ENCODE results near the gene TCERG1L.
"Not testable (repeated sequence)": the region's sequence is repeated elsewhere in the genome, so short reads cannot be mapped to it uniquely, and the experiment has no call there.

The TCERG1L gene

GRCh38 chr10:131246775-131247174, 64.7 kb downstream of the TCERG1L start:
- no peak for DNase-seq

DNA sequence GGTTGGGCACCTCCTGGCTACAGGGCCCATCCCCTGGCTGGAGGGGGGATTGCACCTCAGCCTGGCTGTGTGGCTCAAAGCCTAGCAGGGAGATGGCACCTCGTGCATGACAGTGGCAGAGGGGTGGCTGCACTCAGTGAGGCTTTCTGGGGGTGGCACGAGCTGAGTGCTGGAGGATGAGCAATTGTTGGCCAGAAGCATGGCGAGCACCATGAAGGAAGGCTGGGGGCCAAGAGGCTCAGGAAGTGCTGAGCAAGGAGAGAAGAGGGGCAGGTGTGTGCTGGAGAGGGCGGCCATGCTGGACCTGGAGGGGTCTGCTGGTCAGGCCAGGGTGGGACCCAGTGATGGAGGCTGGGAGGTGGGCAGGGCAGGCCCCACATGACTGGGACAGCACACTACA, 65.4 kb downstream of the TCERG1L start:
- no peak for DNase-seq

- DNase-seq: no peak
Measured at GRCh38 chr10:131245475-131246059, 66.0 kb downstream of the TCERG1L start.

DNA sequence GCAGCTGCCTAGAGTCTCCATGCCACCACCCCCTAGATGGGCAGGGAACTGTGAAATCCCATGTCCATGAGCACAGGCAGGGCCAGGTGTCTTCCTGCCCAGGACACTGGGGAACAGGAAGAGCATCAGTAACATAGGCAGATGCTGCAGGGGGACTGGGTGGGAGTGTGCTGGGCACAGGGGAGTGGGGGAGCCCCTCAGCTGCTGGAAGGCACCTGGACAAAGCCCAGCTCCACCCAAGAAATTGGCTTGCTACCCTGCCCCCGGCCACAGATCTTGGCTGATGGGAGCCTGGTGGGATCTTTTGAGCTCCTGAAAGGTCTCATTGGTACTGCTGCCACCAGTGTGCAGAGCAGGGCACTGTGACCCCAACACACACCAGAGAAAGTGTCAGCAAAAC, 66.7 kb downstream of the TCERG1L start:
- no peak for DNase-seq

GRCh38 chr10:131243076-131243475, 68.4 kb downstream of the TCERG1L start:
- DNase-seq: no peak

DNA sequence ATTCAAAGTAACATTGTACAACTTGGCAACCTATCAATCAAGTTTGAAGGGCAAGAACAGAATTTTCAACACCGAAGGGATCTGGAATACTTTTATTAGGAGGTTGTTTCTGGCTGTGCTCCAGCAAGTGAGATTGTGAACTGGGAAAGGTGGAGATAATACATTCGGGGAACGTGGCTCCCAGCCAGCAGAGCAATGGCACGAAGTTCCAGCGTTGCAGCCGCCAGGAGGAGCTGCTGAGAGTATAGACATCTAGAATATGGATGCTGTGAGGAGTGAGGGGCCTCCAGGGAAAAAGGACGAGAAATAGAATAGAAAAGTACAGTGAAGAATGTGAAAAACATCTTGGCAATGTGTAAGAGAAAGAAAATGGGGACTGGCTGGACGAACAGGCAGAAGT, 69.5 kb downstream of the TCERG1L start:
- no peak for DNase-seq

DNA sequence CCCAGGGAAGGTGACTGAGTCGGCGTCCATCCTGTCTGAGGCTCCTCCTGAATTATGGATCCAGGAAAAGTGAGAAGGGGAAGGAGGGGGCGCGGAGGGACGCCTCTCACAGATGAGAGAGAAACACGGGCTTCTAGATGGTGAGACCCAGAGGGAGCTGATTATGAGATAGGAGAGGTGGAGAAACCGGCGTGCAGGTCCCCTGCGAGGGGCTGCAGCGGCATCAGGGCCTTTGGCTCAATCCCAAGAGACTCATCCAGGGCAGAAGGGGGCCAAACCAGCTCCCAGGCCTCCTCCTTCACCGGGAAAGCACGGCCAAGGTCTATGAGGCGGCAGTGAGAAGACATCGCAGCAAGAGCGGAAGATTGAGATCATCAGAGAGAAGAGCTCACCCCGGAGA, 70.8 kb downstream of the TCERG1L start:
- no peak for DNase-seq

GRCh38 chr10:131239926-131240325, 71.6 kb downstream of the TCERG1L start:
- DNase-seq: no peak

- DNase-seq: no peak
Measured at GRCh38 chr10:131239450-131239849, 72.1 kb downstream of the TCERG1L start.

- no peak for DNase-seq
Measured at GRCh38 chr10:131238669-131239280, 72.7 kb downstream of the TCERG1L start.

DNA sequence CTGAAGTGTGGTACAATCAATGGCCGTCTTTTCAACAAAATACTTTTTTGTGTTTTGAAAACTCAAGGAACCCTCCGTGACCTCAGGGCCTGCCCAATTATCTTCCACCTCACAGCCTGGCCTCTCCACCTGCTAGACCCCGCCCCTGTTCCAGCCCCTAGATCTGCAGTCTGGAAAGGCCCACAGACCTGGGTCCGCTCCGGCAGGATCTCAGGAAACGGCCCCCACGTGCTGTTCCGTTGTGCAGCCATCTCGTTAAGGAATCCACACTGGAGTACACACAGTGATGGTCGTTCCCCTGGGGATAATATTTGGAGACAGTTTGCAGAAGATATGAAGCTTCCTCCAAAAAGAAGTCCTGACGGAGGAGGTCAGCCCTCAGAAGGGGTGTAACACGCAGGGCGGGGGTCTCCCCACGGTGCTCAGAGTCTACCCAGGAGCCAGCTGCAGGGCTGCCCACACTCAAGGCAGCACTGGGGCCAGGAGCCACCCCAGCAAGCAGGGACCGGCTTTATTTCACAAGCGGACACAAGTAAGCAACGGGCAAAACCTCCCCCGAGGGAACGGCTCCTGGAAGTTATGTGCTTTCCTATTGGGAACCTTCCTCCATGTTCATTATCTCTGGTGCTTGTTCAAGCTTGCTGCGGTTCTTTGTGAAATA, 73.4 kb downstream of the TCERG1L start:
- no peak for DNase-seq

GRCh38 chr10:131234606-131235005, 76.9 kb downstream of the TCERG1L start:
- DNase-seq: not testable (repeated sequence)

- DNase-seq: no peak
Measured at GRCh38 chr10:131233611-131234258, 77.8 kb downstream of the TCERG1L start.

GRCh38 chr10:131231965-131232541, 79.5 kb downstream of the TCERG1L start:
- DNase-seq: no peak

DNA sequence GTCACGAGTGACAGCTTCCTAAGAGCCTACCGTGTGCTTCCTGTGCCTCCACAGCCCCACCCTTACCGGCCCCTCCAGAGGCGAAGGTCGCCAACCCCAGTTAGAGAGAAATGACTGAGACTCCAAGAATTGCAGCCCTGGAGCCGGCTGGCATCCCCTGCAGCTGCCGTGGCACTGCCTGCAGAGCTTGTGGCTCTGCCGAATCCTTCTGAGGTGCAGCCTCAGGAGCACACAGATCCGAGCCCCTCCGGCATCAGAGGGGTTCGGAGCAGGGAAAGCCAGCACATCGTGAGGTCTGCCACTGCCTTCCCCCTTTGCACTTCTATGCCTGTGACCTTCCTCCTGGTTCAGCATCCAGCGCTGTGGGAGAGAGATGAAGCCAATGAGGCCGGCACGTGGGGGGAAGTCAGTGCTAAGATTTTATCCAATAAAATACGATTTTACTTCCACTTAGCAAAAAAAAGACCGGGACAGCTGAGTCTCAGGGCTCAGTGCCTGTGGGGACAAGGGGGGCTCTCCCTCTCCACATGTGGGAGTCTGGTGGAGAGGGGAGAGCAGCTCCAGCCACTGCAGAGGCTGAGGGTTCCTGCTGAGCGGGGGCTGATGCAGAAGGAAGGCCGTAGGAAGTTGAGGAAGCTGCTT, 80.1 kb downstream of the TCERG1L start:
- DNase-seq: no peak

DNA sequence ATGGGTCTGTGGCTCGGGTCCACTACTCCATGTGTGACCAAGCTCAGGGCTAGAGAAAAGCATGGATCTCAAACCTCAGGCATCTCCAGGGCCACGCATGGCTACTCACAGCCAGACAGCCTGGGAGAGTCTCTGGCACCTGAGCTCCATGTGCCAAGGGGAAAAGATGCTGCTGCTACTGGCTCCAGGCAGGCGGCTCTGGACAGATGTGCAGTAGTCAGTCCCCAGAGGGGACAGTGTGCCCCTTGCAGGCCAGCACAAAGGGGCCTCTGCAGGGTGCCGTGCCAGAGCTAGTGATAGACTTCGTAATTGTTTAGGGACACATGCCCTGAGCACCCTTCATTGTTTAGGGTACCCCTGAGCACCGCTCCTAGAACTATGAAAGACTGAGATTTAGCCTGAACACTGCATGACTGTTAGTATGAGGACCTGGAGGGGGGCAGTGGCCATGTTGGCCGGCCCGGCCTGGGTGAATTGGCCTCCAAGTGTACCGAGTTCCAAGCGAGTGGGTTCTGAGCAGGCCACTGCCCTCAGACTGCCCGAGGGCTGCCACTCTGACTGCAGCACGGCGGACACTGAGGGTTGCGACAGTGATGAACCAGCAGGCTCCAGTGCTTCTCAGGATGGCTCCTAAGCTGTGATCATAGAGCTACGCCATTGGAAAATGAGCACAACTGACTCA, 80.7 kb downstream of the TCERG1L start:
- no peak for DNase-seq

DNA sequence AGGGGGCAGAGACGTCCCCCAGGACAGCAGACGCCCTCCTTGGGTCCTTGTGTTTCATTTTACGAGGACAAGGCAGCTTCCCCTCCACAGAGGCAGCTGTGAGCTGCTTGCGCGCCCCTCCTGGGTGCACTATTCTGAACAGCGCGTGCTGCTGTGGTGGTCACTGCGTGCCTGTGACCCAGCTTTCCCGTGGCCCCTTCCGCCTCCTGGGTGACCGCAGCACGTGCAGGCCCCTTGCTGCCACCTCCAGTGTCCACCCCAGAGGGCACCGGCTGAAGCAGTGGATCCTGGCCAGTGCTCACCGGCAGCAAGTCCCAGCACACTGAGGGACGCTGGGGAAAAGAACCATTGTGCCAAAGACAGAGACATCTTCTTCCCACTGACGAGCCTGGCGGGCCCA, 81.4 kb downstream of the TCERG1L start:
- no peak for DNase-seq

GRCh38 chr10:131227163-131227740, 84.3 kb downstream of the TCERG1L start:
- no peak for DNase-seq

- no peak for DNase-seq
Measured at GRCh38 chr10:131226446-131227162, 84.9 kb downstream of the TCERG1L start.

DNA sequence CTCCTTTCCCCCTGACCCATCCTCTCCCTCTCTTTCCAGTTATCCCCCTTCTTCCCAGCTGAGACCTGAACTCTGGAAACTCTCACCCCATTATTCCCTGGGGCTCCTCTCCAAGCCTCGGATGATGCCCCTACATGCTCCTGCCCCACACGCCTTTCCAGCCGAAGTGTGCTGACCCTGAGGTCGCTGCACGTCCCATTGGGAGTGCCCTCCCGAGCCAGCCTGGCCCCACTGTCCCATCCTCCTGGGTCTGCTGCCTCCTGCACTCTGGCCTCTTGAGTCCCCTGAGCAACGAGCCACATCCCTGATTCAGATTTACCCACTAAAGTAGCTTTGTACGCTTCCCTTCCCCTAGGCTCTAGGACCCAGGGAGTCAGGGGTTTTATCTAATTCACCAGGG, 87.4 kb downstream of the TCERG1L start:
- DNase-seq: no peak

- no peak for DNase-seq
Measured at GRCh38 chr10:131223422-131223821, 88.1 kb downstream of the TCERG1L start.
